ENCODE measurements around the gene PDXP. TPM values are rescaled to one million over a fixed set of nuclear protein-coding genes. Genes with fewer than 3 reads are reported as not detected.

PDXP gene
- total RNA-seq, 1 experiment from 2014 or later, result 24.5 TPM

DNA sequence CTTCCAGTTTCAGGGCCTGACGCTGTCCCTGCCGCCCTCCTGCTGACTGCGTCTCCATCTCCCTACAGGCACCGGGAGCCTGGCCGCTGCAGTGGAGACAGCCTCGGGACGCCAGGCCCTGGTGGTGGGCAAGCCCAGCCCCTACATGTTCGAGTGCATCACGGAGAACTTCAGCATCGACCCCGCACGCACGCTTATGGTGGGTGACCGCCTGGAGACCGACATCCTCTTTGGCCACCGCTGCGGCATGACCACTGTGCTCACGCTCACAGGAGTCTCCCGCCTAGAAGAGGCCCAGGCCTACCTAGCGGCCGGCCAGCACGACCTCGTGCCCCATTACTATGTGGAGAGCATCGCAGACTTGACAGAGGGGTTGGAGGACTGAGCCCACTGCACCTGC, 7.0 kb downstream of the PDXP start:
- ChIA-PET POLR2A (no interaction called here), CTCF (no interaction called here)
- H3K4me1 Mint-ChIP-seq (ENCODE audit: low read depth, unreplicated experiment), result peaks cover 1% of the 10 kb centered on the region
- peaks cover 47% of the 10 kb centered on the region for H3K36me3 Mint-ChIP-seq (ENCODE audit: insufficient read depth, unreplicated experiment)
- Histone ChIP-seq H3K36me3 (ENCODE audit: control insufficient read depth, insufficient read depth, low read length) (no peaks in the 10 kb centered on the region; the same call in 1 of the 2 replicates), H3K9me3 (no peaks in the 10 kb centered on the region), H3K4me3 (ENCODE audit: low read depth, low read length) (no peak overlapping the region), H3K27me3 (replicated peaks; ENCODE audit: control insufficient read depth, insufficient read depth, low read length) (no peaks in the 10 kb centered on the region), H3K4me1 (peaks cover 7% of the 10 kb centered on the region; the same call in 1 of the 2 replicates)
- H3K27ac Mint-ChIP-seq (ENCODE audit: unreplicated experiment), result no peak overlapping the region
- H3K4me3 Mint-ChIP-seq (ENCODE audit: unreplicated experiment), result no peak overlapping the region
- H3K27me3 Mint-ChIP-seq (ENCODE audit: insufficient read depth, unreplicated experiment), result no peaks in the 10 kb centered on the region
- intact Hi-C loops (cut with micrococcal nuclease; ENCODE audit: unreplicated experiment), result no loop called here
- DNase-seq, result no peak
- TF ChIP-seq, protein P1, sequence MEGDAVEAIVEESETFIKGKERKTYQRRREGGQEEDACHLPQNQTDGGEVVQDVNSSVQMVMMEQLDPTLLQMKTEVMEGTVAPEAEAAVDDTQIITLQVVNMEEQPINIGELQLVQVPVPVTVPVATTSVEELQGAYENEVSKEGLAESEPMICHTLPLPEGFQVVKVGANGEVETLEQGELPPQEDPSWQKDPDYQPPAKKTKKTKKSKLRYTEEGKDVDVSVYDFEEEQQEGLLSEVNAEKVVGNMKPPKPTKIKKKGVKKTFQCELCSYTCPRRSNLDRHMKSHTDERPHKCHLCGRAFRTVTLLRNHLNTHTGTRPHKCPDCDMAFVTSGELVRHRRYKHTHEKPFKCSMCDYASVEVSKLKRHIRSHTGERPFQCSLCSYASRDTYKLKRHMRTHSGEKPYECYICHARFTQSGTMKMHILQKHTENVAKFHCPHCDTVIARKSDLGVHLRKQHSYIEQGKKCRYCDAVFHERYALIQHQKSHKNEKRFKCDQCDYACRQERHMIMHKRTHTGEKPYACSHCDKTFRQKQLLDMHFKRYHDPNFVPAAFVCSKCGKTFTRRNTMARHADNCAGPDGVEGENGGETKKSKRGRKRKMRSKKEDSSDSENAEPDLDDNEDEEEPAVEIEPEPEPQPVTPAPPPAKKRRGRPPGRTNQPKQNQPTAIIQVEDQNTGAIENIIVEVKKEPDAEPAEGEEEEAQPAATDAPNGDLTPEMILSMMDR (IDR thresholded peaks at IDR 0.05; ENCODE audit: insufficient read depth in 1 of 2, low read depth in 1 of 2, low read length in 1 of 2, severe bottlenecking in 1 of 2, unreplicated experiment in 1 of 2), result no peak
- BruUV-seq (replicated peaks), result no TSS peak
- H3K9me3 Mint-ChIP-seq (ENCODE audit: unreplicated experiment), result no peaks in the 10 kb centered on the region

DNA sequence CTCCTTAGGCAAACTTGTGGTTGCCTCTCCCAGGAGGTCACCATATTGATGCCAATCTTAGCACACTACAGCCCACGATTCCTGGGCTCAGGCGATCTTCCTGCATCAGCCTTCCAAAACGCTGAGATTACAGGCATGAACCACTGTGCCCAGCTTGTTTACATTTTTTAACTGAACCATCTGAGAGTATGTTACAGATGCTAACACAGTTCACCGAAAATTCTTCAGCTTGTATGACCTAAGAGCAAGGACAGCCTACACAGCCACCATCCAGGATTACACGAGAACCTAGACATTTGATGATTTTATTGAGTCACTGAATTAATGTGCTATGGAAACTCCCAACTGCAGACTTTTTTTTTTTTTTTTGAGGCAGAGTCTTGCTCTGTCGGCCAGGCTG, 11.1 kb downstream of the PDXP start:
- Mint-ChIP-seq H3K27me3 (ENCODE audit: insufficient read depth, unreplicated experiment) (no peaks in the 10 kb centered on the region), H3K27ac (ENCODE audit: unreplicated experiment) (no peak overlapping the region), H3K36me3 (ENCODE audit: insufficient read depth, unreplicated experiment) (peaks cover 29% of the 10 kb centered on the region), H3K4me1 (ENCODE audit: low read depth, unreplicated experiment) (no peaks in the 10 kb centered on the region), H3K9me3 (ENCODE audit: unreplicated experiment) (no peaks in the 10 kb centered on the region), H3K4me3 (ENCODE audit: unreplicated experiment) (no peak overlapping the region)
- TF ChIP-seq, protein P1 (IDR thresholded peaks at IDR 0.05; ENCODE audit: insufficient read depth in 1 of 2, low read depth in 1 of 2, low read length in 1 of 2, severe bottlenecking in 1 of 2, unreplicated experiment in 1 of 2), result no peak
- DNase-seq, result no peak
- Histone ChIP-seq H3K4me1 (no peaks in the 10 kb centered on the region), H3K4me3 (ENCODE audit: low read depth, low read length) (no peak overlapping the region), H3K9me3 (no peaks in the 10 kb centered on the region), H3K36me3 (ENCODE audit: control insufficient read depth, insufficient read depth, low read length) (no peaks in the 10 kb centered on the region), H3K27me3 (replicated peaks; ENCODE audit: control insufficient read depth, insufficient read depth, low read length) (no peaks in the 10 kb centered on the region)
- POLR2A ChIA-PET, result no interaction called here
- intact Hi-C loops (cut with micrococcal nuclease; ENCODE audit: unreplicated experiment), result no loop called here
- CTCF ChIA-PET, result interaction anchor here (0.6 to 2.9 kb wide), 2 partner anchors 24 to 26 kb away, joined by 6 to 10 read pairs; no protein-coding TSS in a partner anchor
- BruUV-seq (replicated peaks), result no TSS peak

DNA sequence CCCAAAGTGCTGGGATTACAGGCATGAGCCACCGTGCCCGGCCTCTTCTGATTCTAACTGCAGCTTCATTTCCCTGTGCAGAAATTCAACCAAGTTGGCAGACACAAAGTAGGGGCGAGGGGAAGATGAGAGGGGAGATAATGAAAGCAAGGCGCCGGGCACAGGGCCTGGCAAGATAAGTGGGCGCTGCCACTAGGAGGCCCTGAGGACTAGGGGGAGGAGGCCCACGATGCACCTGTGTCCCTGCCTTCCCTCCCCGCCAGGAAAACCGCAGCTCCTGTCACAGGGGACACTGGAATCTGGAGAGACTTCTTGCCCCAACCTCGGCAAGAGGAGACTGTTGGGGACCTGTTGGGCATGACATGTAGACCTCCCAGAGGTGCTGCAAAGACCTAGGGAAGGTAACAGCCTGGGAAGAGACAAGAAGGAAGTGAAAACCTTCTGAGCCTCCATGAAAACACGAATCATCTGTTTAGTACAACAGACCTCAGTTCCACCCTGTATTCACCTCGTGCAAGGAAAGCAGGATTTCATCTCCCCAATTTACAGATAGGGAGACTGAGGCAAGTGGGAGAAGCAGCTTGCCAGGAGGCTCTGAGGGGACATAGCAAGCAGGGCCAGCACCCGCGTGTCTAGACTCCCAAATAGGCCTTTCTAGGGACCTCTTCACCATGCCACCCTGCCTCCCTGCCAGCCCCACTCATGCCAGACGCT, 13.8 kb downstream of the PDXP start:
- H3K9me3 ChIP-seq, result no peaks in the 10 kb centered on the region
- H3K27me3 Mint-ChIP-seq (ENCODE audit: insufficient read depth, unreplicated experiment), result no peaks in the 10 kb centered on the region
- no peak overlapping the region for H3K27ac Mint-ChIP-seq (ENCODE audit: unreplicated experiment)
- H3K4me3 Mint-ChIP-seq (ENCODE audit: unreplicated experiment), result no peak overlapping the region
- DNase-seq, result no peak
- no peaks in the 10 kb centered on the region for H3K27me3 ChIP-seq (replicated peaks; ENCODE audit: control insufficient read depth, insufficient read depth, low read length)
- ChIA-PET CTCF (no interaction called here), POLR2A (no interaction called here)
- H3K36me3 Mint-ChIP-seq (ENCODE audit: insufficient read depth, unreplicated experiment), result peaks cover 17% of the 10 kb centered on the region
- TF ChIP-seq, protein P1 (IDR thresholded peaks at IDR 0.05; ENCODE audit: insufficient read depth in 1 of 2, low read depth in 1 of 2, low read length in 1 of 2, severe bottlenecking in 1 of 2, unreplicated experiment in 1 of 2), result no peak
- H3K4me1 Mint-ChIP-seq (ENCODE audit: low read depth, unreplicated experiment), result peaks cover 7% of the 10 kb centered on the region
- peaks cover 9% of the 10 kb centered on the region; the same call in 1 of the 2 replicates for H3K4me1 ChIP-seq
- H3K9me3 Mint-ChIP-seq (ENCODE audit: unreplicated experiment), result no peaks in the 10 kb centered on the region
- H3K4me3 ChIP-seq (ENCODE audit: low read depth, low read length), result no peak overlapping the region
- H3K36me3 ChIP-seq (ENCODE audit: control insufficient read depth, insufficient read depth, low read length), result no peaks in the 10 kb centered on the region
- BruUV-seq (replicated peaks), result no TSS peak
- intact Hi-C loops (cut with micrococcal nuclease; ENCODE audit: unreplicated experiment), result no loop called here
